HG03571 (cell line): ENCODE measurements around the gene SSU72.
A peak's percentile ranks its signal among the peaks of the same experiment; 100 is the strongest.
"Not testable (repeated sequence)": the region's sequence is repeated elsewhere in the genome, so short reads cannot be mapped to it uniquely, and the experiment has no call there.

Source experiments
- ATAC-seq: cut with Tn5 transposase; IDR thresholded peaks from one replicate; pipeline ENCODE4 v1.9.1; 2021; ENCODE audit not compliant: unreplicated experiment

SSU72 gene

DNA sequence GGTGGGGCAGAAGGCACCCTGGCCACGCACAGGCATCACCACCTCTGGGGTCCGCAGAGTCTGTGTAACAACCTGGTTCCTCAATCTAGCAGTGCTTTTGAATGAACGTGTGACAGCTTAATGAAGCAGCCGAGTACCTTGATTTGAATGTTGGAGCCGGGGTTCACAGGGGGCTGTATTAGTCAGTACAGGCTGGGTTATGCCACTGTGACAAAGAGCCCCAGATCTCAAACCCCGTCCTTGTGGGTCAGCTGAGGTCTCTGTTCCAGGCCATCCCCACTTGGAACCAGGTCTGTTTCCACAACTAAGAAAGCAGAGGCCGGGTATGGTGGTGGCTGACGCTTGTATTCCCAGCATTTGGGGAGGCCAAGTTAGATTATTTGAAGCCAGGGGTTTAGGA, 44.7 kb downstream of the SSU72 start:
- no peak for ATAC-seq

GRCh38 chr1:1529321-1529720, 45.3 kb downstream of the SSU72 start:
- no peak for ATAC-seq

- ATAC-seq: no peak
Observed at GRCh38 chr1:1528301-1529267, 46.1 kb downstream of the SSU72 start.

- no peak for ATAC-seq
Observed at GRCh38 chr1:1527092-1527816, 47.4 kb downstream of the SSU72 start.

GRCh38 chr1:1526476-1526875, 48.2 kb downstream of the SSU72 start:
- ATAC-seq: not testable (repeated sequence)

GRCh38 chr1:1524750-1525383, 49.8 kb downstream of the SSU72 start:
- ATAC-seq: not testable (repeated sequence)

DNA sequence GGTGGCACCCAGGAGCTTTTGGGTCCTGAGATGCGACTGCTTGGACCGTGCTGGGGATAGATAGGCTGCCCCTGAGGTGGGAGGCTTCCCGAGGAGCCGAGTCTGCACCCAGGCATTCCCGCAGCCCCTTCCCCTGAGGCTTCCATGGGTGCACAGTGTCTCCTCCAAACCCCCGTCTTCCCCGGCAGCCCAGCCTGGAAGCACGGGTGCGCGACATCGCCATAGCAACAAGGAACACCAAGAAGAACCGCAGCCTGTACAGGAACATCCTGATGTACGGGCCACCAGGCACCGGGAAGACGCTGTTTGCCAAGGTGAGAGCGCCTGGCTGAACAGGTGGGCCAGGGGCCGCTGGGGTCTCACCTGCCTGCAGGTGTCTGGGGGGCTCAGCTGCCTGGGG, 51.0 kb downstream of the SSU72 start:
- not testable (repeated sequence) for ATAC-seq

- not testable (repeated sequence) for ATAC-seq
Observed at GRCh38 chr1:1523226-1523625, 51.4 kb downstream of the SSU72 start.

DNA sequence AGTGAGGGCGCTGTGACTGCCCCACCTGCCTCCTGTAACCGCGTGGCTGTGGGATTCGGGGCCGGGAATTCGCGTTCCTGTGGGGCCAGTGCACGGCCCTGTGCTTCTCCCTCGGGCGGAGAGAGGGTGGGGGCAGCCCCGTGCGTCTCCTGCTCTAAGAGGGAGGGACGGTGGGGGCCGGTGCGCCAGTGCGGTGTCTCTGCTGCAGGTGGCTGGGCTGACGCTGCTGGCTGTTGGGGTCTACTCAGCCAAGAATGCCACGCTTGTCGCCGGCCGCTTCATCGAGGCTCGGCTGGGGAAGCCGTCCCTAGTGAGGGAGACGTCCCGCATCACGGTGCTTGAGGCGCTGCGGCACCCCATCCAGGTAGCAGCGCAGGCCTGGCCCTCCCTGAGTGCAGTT, 52.1 kb downstream of the SSU72 start:
- ATAC-seq: not testable (repeated sequence)

GRCh38 chr1:1521331-1521730, 53.3 kb downstream of the SSU72 start:
- no peak for ATAC-seq

DNA sequence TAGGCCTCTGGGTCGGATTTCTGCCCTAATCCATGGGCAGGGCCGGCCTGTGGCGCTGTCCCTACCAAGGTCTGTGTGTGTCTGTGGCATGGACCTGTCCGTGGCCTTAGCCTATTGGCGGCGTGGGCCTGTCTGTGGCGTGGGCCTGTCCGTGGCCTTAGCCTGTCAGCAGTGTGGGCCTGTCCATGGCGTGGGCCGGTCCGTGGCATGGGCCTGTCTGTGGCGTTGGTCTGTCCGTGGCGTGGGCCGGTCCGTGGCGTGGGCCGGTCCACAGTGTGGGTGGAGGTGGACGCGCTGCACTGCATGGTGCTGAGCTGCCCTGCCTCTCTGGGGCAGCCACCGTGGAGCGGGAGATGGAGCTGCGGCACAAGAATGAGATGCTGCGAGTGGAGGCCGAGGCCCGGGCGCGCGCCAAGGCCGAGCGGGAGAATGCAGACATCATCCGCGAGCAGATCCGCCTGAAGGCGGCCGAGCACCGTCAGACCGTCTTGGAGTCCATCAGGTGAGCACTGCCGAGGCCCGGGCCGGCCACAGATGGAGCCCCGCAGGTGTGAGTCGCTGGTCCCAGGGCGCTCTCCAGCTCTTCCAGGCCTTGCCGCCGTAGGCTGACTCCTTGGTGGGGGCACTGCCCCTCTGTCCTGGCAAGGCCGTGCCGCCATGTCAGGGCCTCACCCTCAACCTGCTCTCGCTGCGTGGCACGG, 54.7 kb downstream of the SSU72 start:
- not testable (repeated sequence) for ATAC-seq

GRCh38 chr1:1518621-1519007, 56.0 kb downstream of the SSU72 start:
- not testable (repeated sequence) for ATAC-seq

GRCh38 chr1:1517973-1518620, 56.6 kb downstream of the SSU72 start:
- no peak for ATAC-seq

DNA sequence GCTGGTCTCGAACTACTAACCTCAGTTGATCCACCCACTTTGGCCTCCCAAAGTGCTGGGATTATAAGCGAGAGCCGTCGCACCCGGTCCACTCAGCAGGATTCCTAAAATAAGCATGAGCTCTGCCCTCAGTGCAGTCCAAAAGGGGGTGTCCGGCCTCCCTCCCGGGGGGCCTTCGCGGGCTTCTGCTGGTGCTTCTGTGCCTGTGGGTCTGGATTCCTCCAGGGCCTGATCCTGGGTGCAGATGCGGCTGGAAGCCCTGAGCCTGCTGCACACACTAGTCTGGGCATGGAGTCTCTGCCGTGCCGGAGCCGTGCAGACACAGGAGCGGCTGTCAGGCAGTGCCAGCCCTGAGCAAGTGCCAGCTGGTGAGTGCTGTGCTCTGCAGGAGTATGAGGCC, 57.7 kb downstream of the SSU72 start:
- not testable (repeated sequence) for ATAC-seq

DNA sequence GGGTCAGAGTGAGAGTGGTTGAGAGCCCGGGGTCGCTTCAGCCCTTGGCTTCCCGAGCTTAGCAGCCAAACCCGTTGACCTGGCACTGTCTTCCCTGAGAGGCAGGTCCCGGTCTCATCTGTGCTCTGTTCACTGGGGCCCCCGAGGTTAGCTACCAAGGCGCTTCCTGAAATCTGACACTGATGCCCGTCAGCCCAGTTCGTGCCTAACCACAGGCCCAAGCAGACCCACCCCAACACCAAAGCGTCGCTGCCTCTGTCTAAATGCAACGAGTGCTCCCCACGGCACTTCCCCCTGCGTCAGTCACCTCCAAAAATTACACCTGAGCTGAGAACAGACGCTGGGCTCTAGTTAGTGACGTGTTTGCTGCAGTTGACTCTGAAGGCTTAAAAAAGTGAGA, 60.3 kb downstream of the SSU72 start:
- not testable (repeated sequence) for ATAC-seq

- ATAC-seq: not testable (repeated sequence)
Observed at GRCh38 chr1:1513675-1514074, 61.0 kb downstream of the SSU72 start.

DNA sequence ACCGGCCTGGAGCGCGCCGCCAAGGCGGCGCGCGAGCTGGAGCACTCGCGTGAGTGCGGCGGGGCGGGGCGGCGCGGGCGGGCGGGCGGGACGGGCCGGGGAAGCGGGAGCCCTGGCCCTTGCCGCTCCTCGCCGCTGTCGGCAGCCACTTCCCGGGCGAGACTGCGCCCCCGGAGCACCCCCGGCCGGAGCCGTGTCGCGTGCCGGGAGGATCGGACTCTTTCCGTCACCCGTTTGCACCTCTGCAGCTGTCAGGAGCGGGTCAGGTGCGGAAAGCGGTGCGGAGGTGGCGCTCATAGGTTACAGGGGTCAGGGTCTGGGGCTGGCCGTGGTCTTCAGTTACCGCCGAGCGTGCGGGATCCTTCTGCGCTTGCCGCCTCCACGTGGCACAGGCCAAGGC, 62.2 kb downstream of the SSU72 start:
- ATAC-seq: peak; percentile 4

GRCh38 chr1:1511533-1512285, 63.0 kb downstream of the SSU72 start, which contains the start of gene ATAD3A:
ATAD3A (plus strand) TSS chr1:1512162; CDS start chr1:1512269, 107 bp downstream.
- ATAC-seq: peak; percentile 83

DNA sequence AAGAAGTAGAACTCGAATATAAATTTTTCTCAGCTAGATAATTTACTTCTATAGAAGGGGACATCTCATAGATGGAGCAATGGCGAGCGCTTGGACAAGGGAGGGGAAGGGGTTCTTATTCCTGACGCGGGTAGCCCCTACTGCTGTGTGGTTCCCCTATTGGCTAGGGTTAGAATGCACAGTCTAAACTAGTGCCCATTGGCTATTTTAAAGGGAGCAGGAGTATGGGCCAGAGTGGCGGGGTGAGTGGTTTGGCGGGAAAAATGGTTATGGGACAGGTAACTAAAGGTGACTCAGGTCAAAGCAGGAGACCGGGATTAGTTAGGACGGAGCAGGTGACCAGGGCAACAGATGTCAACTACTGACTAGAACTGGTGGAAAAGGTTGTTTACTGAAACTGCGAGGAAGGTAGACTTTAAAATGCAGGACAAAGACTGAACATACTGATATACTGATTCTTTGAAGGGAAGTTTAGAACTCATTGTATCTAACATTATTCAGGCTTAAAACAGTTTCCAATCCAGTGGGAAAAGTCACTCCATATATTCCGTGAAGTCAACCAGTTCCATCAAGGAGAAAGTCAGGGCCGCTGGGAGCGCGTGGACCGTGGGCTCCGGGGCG, 63.6 kb downstream of the SSU72 start:
- ATAC-seq: no peak
